GM23338 (cell line): ENCODE measurements around the gene PHKB. TPM values are rescaled to one million over a fixed set of nuclear protein-coding genes. Genes with fewer than 3 reads are reported as not detected.

ENCODE experiments used
- ATAC-seq: fragments of 200-7000 bp; cut with Tn5 transposase; 3 replicates; pipeline ENCODE4 v1.9.1; 2020
- DNase-seq: peaks from one replicate; pipeline ENCODE4 v3.0.0-alpha.2; 2015; ENCODE audit warnings: low spot score
- H2AFZ ChIP-seq: fragments of 200-600 bp; sonication (generic); 2 replicates; pipeline ENCODE4 v1.8.0; 2016; ENCODE audit warnings: antibody characterized with exemption, mild to moderate bottlenecking, moderate library complexity
- H3F3A ChIP-seq: fragments of 200-600 bp; sonication (generic); replicated peaks from 2 replicates; pipeline ENCODE4 v1.8.0; 2017; ENCODE audit warnings: antibody characterized with exemption, mixed run types, low read depth
- H3K27ac ChIP-seq: fragments of 200-600 bp; sonication (generic); 2 replicates; pipeline ENCODE4 v1.6.1; 2016; ENCODE audit warnings: low read depth
- H3K27me3 ChIP-seq: fragments of 200-600 bp; sonication (generic); 2 replicates; pipeline ENCODE4 v1.8.0; 2016; ENCODE audit warnings: mild to moderate bottlenecking, mixed run types, moderate library complexity; ENCODE audit not compliant: insufficient read depth
- H3K36me3 ChIP-seq: fragments of 200-600 bp; sonication (generic); 2 replicates; pipeline ENCODE4 v1.8.0; 2016; ENCODE audit warnings: mild to moderate bottlenecking; ENCODE audit not compliant: insufficient read depth
- H3K4me1 ChIP-seq: fragments of 200-600 bp; sonication (generic); 2 replicates; pipeline ENCODE4 v1.8.0; 2016; ENCODE audit warnings: mild to moderate bottlenecking, moderate library complexity; ENCODE audit not compliant: insufficient read depth
- H3K4me2 ChIP-seq: fragments of 200-600 bp; sonication (generic); 2 replicates; pipeline ENCODE4 v1.7.1; 2017; ENCODE audit warnings: mixed run types
- H3K4me3 ChIP-seq: fragments of 200-600 bp; sonication (generic); 2 replicates; pipeline ENCODE4 v1.6.1; 2016; ENCODE audit warnings: mixed run types
- H3K79me2 ChIP-seq: fragments of 200-600 bp; sonication (generic); replicated peaks from 2 replicates; pipeline ENCODE4 v1.8.0; 2017; ENCODE audit warnings: mild to moderate bottlenecking; ENCODE audit not compliant: insufficient read depth
- H3K9me2 ChIP-seq: fragments of 200-600 bp; sonication (generic); 2 replicates; pipeline ENCODE4 v1.8.0; 2017; ENCODE audit not compliant: insufficient read depth
- H4K20me1 ChIP-seq: fragments of 200-600 bp; sonication (generic); replicated peaks from 2 replicates; pipeline ENCODE4 v1.8.0; 2017; ENCODE audit warnings: mild to moderate bottlenecking; ENCODE audit not compliant: insufficient read depth
- H3K27ac Mint-ChIP-seq: 2 replicates; pipeline ENCODE4 v1.8.0; 2020; ENCODE audit warnings: inconsistent platforms, mild to moderate bottlenecking, moderate library complexity, mixed read lengths
- H3K27me3 Mint-ChIP-seq: 3 replicates; pipeline ENCODE4 v1.8.0; 2022; ENCODE audit warnings: low read depth, mild to moderate bottlenecking, moderate library complexity, mixed read lengths, inconsistent platforms; ENCODE audit not compliant: insufficient read depth, poor library complexity
- H3K36me3 Mint-ChIP-seq: 3 replicates; pipeline ENCODE4 v1.8.0; 2021; ENCODE audit warnings: low read depth, mild to moderate bottlenecking, inconsistent platforms, moderate library complexity, mixed read lengths
- H3K4me1 Mint-ChIP-seq: 3 replicates; pipeline ENCODE4 v1.8.0; 2020; ENCODE audit warnings: mild to moderate bottlenecking, inconsistent platforms, mixed read lengths
- H3K4me3 Mint-ChIP-seq: 3 replicates; pipeline ENCODE4 v1.8.0; 2021; ENCODE audit warnings: moderate library complexity, mild to moderate bottlenecking, inconsistent platforms, mixed read lengths
- H3K9me3 Mint-ChIP-seq: 3 replicates; pipeline ENCODE4 v1.8.0; 2020; ENCODE audit warnings: moderate library complexity, mild to moderate bottlenecking, inconsistent platforms, mixed read lengths
- CREB1 ChIP-seq: fragments of 250-450 bp; sonication (Bioruptor Pico); IDR thresholded peaks from 2 replicates; pipeline ENCODE4 v1.5.0; 2020; ENCODE audit warnings: low read depth, mild to moderate bottlenecking, moderate library complexity
- EZH2 ChIP-seq: fragments of 200-600 bp; sonication (generic); IDR thresholded peaks from one replicate; pipeline ENCODE4 v1.8.0; 2017; ENCODE audit warnings: antibody characterized with exemption, mild to moderate bottlenecking, low read depth; ENCODE audit not compliant: unreplicated experiment
- EZH2phosphoT487 ChIP-seq: fragments of 200-600 bp; sonication (generic); IDR thresholded peaks from one replicate; pipeline ENCODE4 v1.8.1; 2018; ENCODE audit warnings: antibody characterized with exemption; ENCODE audit not compliant: unreplicated experiment
- STAT1 ChIP-seq: IDR thresholded peaks from one replicate; pipeline ENCODE4 v1.6.1; 2016; ENCODE audit warnings: antibody characterized with exemption; ENCODE audit not compliant: unreplicated experiment
- ZNF114 ChIP-seq: fragments of 250-450 bp; sonication (Bioruptor Pico); IDR thresholded peaks from 2 replicates; pipeline ENCODE4 v1.5.0; 2020; ENCODE audit warnings: mild to moderate bottlenecking, moderate library complexity
- ZNF331 ChIP-seq: fragments of 250-450 bp; sonication (Bioruptor Pico); IDR thresholded peaks from 2 replicates; pipeline ENCODE4 v1.5.0; 2020; ENCODE audit warnings: low read depth, mild to moderate bottlenecking, moderate library complexity
- ZNF462 ChIP-seq: fragments of 250-450 bp; sonication (Bioruptor Pico); IDR thresholded peaks from 2 replicates; pipeline ENCODE4 v1.5.0; 2020; ENCODE audit warnings: mild to moderate bottlenecking, moderate library complexity
- polyA plus RNA-seq: library from polyadenylated mRNA; unstranded; fragments of >200 nt; fragmentation: Nextera tagmentation; extraction: Ambion mirVana; gene quantifications from 2 replicates; pipeline ENCODE4 v1.2.1, GENCODE V29; 2016
- total RNA-seq: library from RNA; depleted of rRNA; stranded (reverse); fragments of >200 nt; shearing (Covaris generic); gene quantifications from 2 replicates; pipeline ENCODE4 v1.2.3, GENCODE V29; 2014
- TF ChIP-seq, protein P1 (sequence below), 2 experiments: fragments of 200-600 bp in 1 of 2; sonication (generic) in 1 of 2; conservative IDR thresholded peaks; 2 replicates each; pipeline versions ENCODE4 v1.5.1 to v1.6.1; 2016 to 2017; ENCODE audit warnings: antibody characterized with exemption in 2 of 2, low read depth in 2 of 2, mild to moderate bottlenecking in 2 of 2, moderate library complexity in 1 of 2

The PHKB gene
- total and polyA plus RNA-seq, 2 experiments from 2014 or later = 20.3 to 57.3 TPM

DNA sequence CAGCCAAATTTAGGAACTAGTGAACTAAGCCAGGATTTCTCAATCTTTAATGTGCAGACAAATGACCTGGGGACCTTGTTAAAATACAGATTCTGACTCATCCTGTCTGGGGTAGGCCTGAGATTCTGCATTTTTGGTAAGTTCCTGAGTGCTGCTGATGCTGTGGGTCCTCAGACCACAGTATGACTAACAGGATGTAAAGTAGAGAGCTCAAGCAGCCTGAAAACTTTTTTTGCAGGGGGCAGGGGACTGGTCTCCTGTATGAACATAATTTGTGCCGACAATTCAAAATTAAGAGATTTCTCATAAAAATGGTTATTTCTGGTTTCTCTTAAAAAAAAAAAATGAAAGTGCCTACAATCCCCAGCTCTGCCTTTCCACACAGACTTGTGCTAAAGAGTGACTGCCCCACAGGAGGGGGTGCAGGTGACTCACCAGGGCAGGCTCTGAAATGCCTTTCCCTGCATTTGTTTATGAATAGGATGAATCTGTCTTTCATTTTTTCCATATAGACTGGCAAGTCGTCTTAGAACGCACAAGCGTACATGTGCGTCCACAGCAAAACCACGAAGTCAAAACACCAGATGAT is 271.5 kb downstream of the PHKB start:
- no peaks in the 10 kb centered on the region for H3K27me3 ChIP-seq
- no peak overlapping the region for H2AFZ ChIP-seq
- TF ChIP-seq ZNF462 (CRISPR knock-in tag) = no peak
- TF ChIP-seq ZNF114 (CRISPR knock-in tag) = no peak
- no peak for TF ChIP-seq CREB1 (CRISPR knock-in tag)
- no peak for TF ChIP-seq ZNF331
- TF ChIP-seq EZH2phosphoT487 = no peak
- TF ChIP-seq, protein P1, sequence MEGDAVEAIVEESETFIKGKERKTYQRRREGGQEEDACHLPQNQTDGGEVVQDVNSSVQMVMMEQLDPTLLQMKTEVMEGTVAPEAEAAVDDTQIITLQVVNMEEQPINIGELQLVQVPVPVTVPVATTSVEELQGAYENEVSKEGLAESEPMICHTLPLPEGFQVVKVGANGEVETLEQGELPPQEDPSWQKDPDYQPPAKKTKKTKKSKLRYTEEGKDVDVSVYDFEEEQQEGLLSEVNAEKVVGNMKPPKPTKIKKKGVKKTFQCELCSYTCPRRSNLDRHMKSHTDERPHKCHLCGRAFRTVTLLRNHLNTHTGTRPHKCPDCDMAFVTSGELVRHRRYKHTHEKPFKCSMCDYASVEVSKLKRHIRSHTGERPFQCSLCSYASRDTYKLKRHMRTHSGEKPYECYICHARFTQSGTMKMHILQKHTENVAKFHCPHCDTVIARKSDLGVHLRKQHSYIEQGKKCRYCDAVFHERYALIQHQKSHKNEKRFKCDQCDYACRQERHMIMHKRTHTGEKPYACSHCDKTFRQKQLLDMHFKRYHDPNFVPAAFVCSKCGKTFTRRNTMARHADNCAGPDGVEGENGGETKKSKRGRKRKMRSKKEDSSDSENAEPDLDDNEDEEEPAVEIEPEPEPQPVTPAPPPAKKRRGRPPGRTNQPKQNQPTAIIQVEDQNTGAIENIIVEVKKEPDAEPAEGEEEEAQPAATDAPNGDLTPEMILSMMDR (conservative IDR thresholded peaks at IDR 0.05; ENCODE audit: low read depth in 2 of 2) = no peak
- no peak for TF ChIP-seq EZH2
- TF ChIP-seq STAT1 = no peak
- H3K36me3 Mint-ChIP-seq = no peaks in the 10 kb centered on the region
- no peaks in the 10 kb centered on the region for H3K79me2 ChIP-seq
- H3K36me3 ChIP-seq = no peaks in the 10 kb centered on the region
- H4K20me1 ChIP-seq = no peaks in the 10 kb centered on the region
- ATAC-seq (peak; percentile 72), DNase-seq (peak; percentile 19)
- H3K4me2 ChIP-seq = peak overlapping the region; percentile 20
- H3K4me1 Mint-ChIP-seq = peaks cover 23% of the 10 kb centered on the region
- H3K27ac ChIP-seq = no peak overlapping the region
- H3F3A ChIP-seq = no peaks in the 10 kb centered on the region
- peaks cover 2% of the 10 kb centered on the region for H3K27me3 Mint-ChIP-seq
- no peak overlapping the region for H3K4me3 ChIP-seq
- H3K4me3 Mint-ChIP-seq = no peak overlapping the region; the same call in 2 of the 3 replicates
- H3K27ac Mint-ChIP-seq = peak overlapping the region; percentile 64
- H3K4me1 ChIP-seq = peaks cover 24% of the 10 kb centered on the region; the same call in 1 of the 2 replicates
- H3K9me2 ChIP-seq = peaks cover 6% of the 10 kb centered on the region; the same call in 1 of the 2 replicates
- H3K9me3 Mint-ChIP-seq = no peaks in the 10 kb centered on the region
